Hepatocyte (in vitro differentiated cells): ENCODE data around the gene DOCK7. TPM values are rescaled to one million over a fixed set of nuclear protein-coding genes. Genes with fewer than 3 reads are reported as not detected.

Experiments used
- DNase-seq: peaks from one replicate; pipeline ENCODE4 v3.0.0-alpha.2; 2016; ENCODE audit warnings: low spot score
- H2AFZ ChIP-seq: fragments of 200-600 bp; sonication (generic); 2 replicates; pipeline ENCODE4 v1.6.0; 2016; ENCODE audit warnings: antibody characterized with exemption, mild to moderate bottlenecking
- H3K27ac ChIP-seq: fragments of 200-600 bp; sonication (generic); 2 replicates; pipeline ENCODE4 v1.5.1; 2016; ENCODE audit warnings: mild to moderate bottlenecking
- H3K27me3 ChIP-seq: fragments of 200-600 bp; sonication (generic); 2 replicates; pipeline ENCODE4 v1.6.1; 2016
- H3K36me3 ChIP-seq: fragments of 200-600 bp; sonication (generic); replicated peaks from 2 replicates; pipeline ENCODE4 v1.5.1; 2016; ENCODE audit warnings: low read depth; ENCODE audit not compliant: insufficient read depth
- H3K4me1 ChIP-seq: fragments of 200-600 bp; sonication (generic); 2 replicates; pipeline ENCODE4 v1.5.1; 2016; ENCODE audit warnings: mild to moderate bottlenecking, moderate library complexity; ENCODE audit not compliant: insufficient read depth
- H3K4me2 ChIP-seq: fragments of 200-600 bp; sonication (generic); 2 replicates; pipeline ENCODE4 v1.6.0; 2016
- H3K4me3 ChIP-seq: fragments of 200-600 bp; sonication (generic); 2 replicates; pipeline ENCODE4 v1.5.1; 2016; ENCODE audit warnings: mild to moderate bottlenecking
- H3K79me2 ChIP-seq: fragments of 200-600 bp; sonication (generic); 2 replicates; pipeline ENCODE4 v1.6.0; 2017; ENCODE audit warnings: mild to moderate bottlenecking
- H3K9me2 ChIP-seq: fragments of 200-600 bp; sonication (generic); replicated peaks from 2 replicates; pipeline ENCODE4 v1.6.0; 2017; ENCODE audit warnings: mild to moderate bottlenecking; ENCODE audit not compliant: insufficient read depth
- H3K9me3 ChIP-seq: fragments of 200-600 bp; sonication (generic); 2 replicates; pipeline ENCODE4 v1.5.1; 2016; ENCODE audit warnings: low read depth, mild to moderate bottlenecking
- H4K20me1 ChIP-seq: fragments of 200-600 bp; sonication (generic); 2 replicates; pipeline ENCODE4 v1.6.0; 2016; ENCODE audit warnings: mild to moderate bottlenecking; ENCODE audit not compliant: insufficient read depth, poor library complexity, severe bottlenecking
- CTCF ChIP-seq: fragments of 200-600 bp; sonication (generic); IDR thresholded peaks from 2 replicates; pipeline ENCODE4 v1.5.1; 2016; ENCODE audit warnings: antibody characterized with exemption, mild to moderate bottlenecking; ENCODE audit not compliant: poor library complexity
- EZH2 ChIP-seq: fragments of 200-600 bp; sonication (generic); IDR thresholded peaks from 2 replicates; pipeline ENCODE4 v1.6.1; 2016; ENCODE audit warnings: antibody characterized with exemption, mild to moderate bottlenecking, borderline replicate concordance
- EZH2phosphoT487 ChIP-seq: fragments of 200-600 bp; sonication (generic); IDR thresholded peaks from one replicate; pipeline ENCODE4 v1.6.1; 2018; ENCODE audit warnings: antibody characterized with exemption, mild to moderate bottlenecking, low read depth, moderate library complexity; ENCODE audit not compliant: unreplicated experiment, severe bottlenecking
- WGBS: methylation state at CpG from one replicate; pipeline ENCODE4 v1.1.6; 2016; ENCODE audit warnings: low lambda C conversion rate; ENCODE audit errors: missing lambda C conversion rate; 5-methylcytosine and 5-hydroxymethylcytosine counted together
- polyA plus RNA-seq: library from polyadenylated mRNA; unstranded; fragments of >200 nt; fragmentation: Nextera tagmentation; extraction: Ambion mirVana; gene quantifications from 2 replicates; pipeline ENCODE4 v1.2.1, GENCODE V29; 2016
- total RNA-seq: library from RNA; depleted of rRNA; stranded (reverse); fragments of >200 nt; gene quantifications from 2 replicates; pipeline ENCODE4 v1.2.3, GENCODE V29; 2014

The DOCK7 gene
- total and polyA plus RNA-seq, 2 experiments from 2014 or later, result 22.4 to 53.4 TPM

- H3K4me2 ChIP-seq, result no peak overlapping the region
- no peaks in the 10 kb centered on the region for H3K27me3 ChIP-seq
- TF ChIP-seq EZH2 (no peak), EZH2phosphoT487 (no peak), CTCF (no peak)
- H3K4me3 ChIP-seq, result no peak overlapping the region
- WGBS, result 97% methylated on average over 1 of the region's 1 CpG
- no peak overlapping the region for H2AFZ ChIP-seq
- no peaks in the 10 kb centered on the region for H3K36me3 ChIP-seq
- H4K20me1 ChIP-seq, result no peaks in the 10 kb centered on the region
- H3K9me2 ChIP-seq, result no peaks in the 10 kb centered on the region
- H3K27ac ChIP-seq, result no peak overlapping the region
- peaks cover 48% of the 10 kb centered on the region for H3K79me2 ChIP-seq
- no peak for DNase-seq
- H3K9me3 ChIP-seq, result no peaks in the 10 kb centered on the region
- H3K4me1 ChIP-seq, result no peaks in the 10 kb centered on the region
Observed at GRCh38 chr1:62654744-62655143, 33.4 kb downstream of the DOCK7 start.

GRCh38 chr1:62652387-62652786 is 35.8 kb downstream of the DOCK7 start:
- no peak for TF ChIP-seq EZH2
- no peak for TF ChIP-seq EZH2phosphoT487
- no peak for TF ChIP-seq CTCF
- no peaks in the 10 kb centered on the region for H3K9me2 ChIP-seq

GRCh38 chr1:62643283-62643682 is 44.9 kb downstream of the DOCK7 start:
- TF ChIP-seq EZH2phosphoT487, result no peak
- no peak for TF ChIP-seq EZH2
- no peak for TF ChIP-seq CTCF
- H3K4me1 ChIP-seq, result no peaks in the 10 kb centered on the region

More at GRCh38 chr1:62652387-62652786, 35.8 kb downstream of the DOCK7 start:
- Histone ChIP-seq H3K4me3 (no peak overlapping the region), H3K79me2 (peaks cover 25% of the 10 kb centered on the region), H3K36me3 (peaks cover 3% of the 10 kb centered on the region), H3K4me1 (no peaks in the 10 kb centered on the region), H3K27me3 (no peaks in the 10 kb centered on the region), H3K27ac (no peak overlapping the region), H3K4me2 (no peak overlapping the region), H4K20me1 (no peaks in the 10 kb centered on the region), H2AFZ (no peak overlapping the region), H3K9me3 (no peaks in the 10 kb centered on the region)
- DNase-seq, result no peak

More at GRCh38 chr1:62643283-62643682, 44.9 kb downstream of the DOCK7 start:
- Histone ChIP-seq H3K9me3 (no peaks in the 10 kb centered on the region), H3K36me3 (no peaks in the 10 kb centered on the region), H3K79me2 (no peaks in the 10 kb centered on the region), H3K4me2 (no peak overlapping the region), H3K4me3 (no peak overlapping the region), H3K9me2 (no peaks in the 10 kb centered on the region), H3K27ac (no peak overlapping the region), H4K20me1 (no peaks in the 10 kb centered on the region), H2AFZ (no peak overlapping the region), H3K27me3 (no peaks in the 10 kb centered on the region)
- 100% methylated on average over 1 of the region's 1 CpG for WGBS
- DNase-seq, result no peak
